H9 (cell line): Measurements from ENCODE around the gene CDCP1. TPM values are rescaled to one million over a fixed set of nuclear protein-coding genes. Genes with fewer than 3 reads are reported as not detected.

Experiments
- DNase-seq: peaks from one replicate; pipeline ENCODE4 v3.0.0-alpha.2; 2017
- H2AFZ ChIP-seq: one replicate; pipeline ENCODE4 v1.6.1; 2013; ENCODE audit warnings: mild to moderate bottlenecking, low read length, control low read depth, moderate library complexity
- H2AK5ac ChIP-seq: 2 replicates; pipeline ENCODE4 v1.6.1; 2013; ENCODE audit warnings: low read length, control low read depth, mixed read lengths; ENCODE audit not compliant: insufficient read length
- H2BK120ac ChIP-seq: one replicate; pipeline ENCODE4 v1.6.1; 2013; ENCODE audit warnings: low read depth, mild to moderate bottlenecking, low read length, control low read depth, inconsistent platforms; ENCODE audit not compliant: poor library complexity, severe bottlenecking
- H2BK12ac ChIP-seq: 2 replicates; pipeline ENCODE4 v1.6.1; 2013; ENCODE audit warnings: low read length, control low read depth, mixed read lengths, low read depth; ENCODE audit not compliant: insufficient read length
- H2BK15ac ChIP-seq: 2 replicates; pipeline ENCODE4 v1.6.1; 2013; ENCODE audit warnings: low read depth, low read length, control low read depth
- H2BK20ac ChIP-seq: one replicate; pipeline ENCODE4 v1.6.1; 2013; ENCODE audit warnings: low read depth, mild to moderate bottlenecking, low read length, control low read depth, inconsistent platforms; ENCODE audit not compliant: poor library complexity, severe bottlenecking
- H2BK5ac ChIP-seq: 2 replicates; pipeline ENCODE4 v1.6.1; 2013; ENCODE audit warnings: low read length, control low read depth, mixed read lengths; ENCODE audit not compliant: insufficient read length
- H3K14ac ChIP-seq: 2 replicates; pipeline ENCODE4 v1.6.1; 2013; ENCODE audit warnings: low read length, control low read depth; ENCODE audit not compliant: insufficient read depth
- H3K18ac ChIP-seq: 2 replicates; pipeline ENCODE4 v1.6.1; 2013; ENCODE audit warnings: low read depth, mild to moderate bottlenecking, mixed read lengths, low read length, control low read depth; ENCODE audit not compliant: insufficient read length
- H3K23ac ChIP-seq: 2 replicates; pipeline ENCODE4 v1.6.1; 2013; ENCODE audit warnings: low read length, control low read depth, mixed read lengths, low read depth; ENCODE audit not compliant: insufficient read length
- H3K23me2 ChIP-seq: 2 replicates; pipeline ENCODE4 v1.6.1; 2013; ENCODE audit warnings: low read depth, mild to moderate bottlenecking, mixed read lengths, low read length, control low read depth; ENCODE audit not compliant: insufficient read length, poor library complexity, severe bottlenecking
- H3K27ac ChIP-seq: 2 replicates; pipeline ENCODE4 v1.5.1; 2013; ENCODE audit warnings: low read length, control low read depth, mixed read lengths, low read depth; ENCODE audit not compliant: insufficient read length
- H3K27me3 ChIP-seq: 2 replicates; pipeline ENCODE4 v1.6.1; 2013; ENCODE audit warnings: low read length, control low read depth, inconsistent platforms; ENCODE audit not compliant: insufficient read depth
- H3K4ac ChIP-seq: 2 replicates; pipeline ENCODE4 v1.6.1; 2013; ENCODE audit warnings: low read depth, mild to moderate bottlenecking, control low read depth, inconsistent platforms, low read length, moderate library complexity
- H3K4me1 ChIP-seq: 2 replicates; pipeline ENCODE4 v1.6.1; 2013; ENCODE audit warnings: low read length, control low read depth, inconsistent platforms; ENCODE audit not compliant: insufficient read depth
- H3K4me2 ChIP-seq: 2 replicates; pipeline ENCODE4 v1.6.1; 2013; ENCODE audit warnings: low read length, control low read depth, mixed read lengths; ENCODE audit not compliant: insufficient read length, insufficient read depth
- H3K56ac ChIP-seq: 2 replicates; pipeline ENCODE4 v1.6.1; 2013; ENCODE audit warnings: low read depth, mild to moderate bottlenecking, mixed read lengths, low read length, control low read depth; ENCODE audit not compliant: insufficient read length
- H3K79me1 ChIP-seq: 2 replicates; pipeline ENCODE4 v1.6.1; 2013; ENCODE audit warnings: low read depth, mild to moderate bottlenecking, moderate library complexity, low read length, control low read depth, inconsistent platforms; ENCODE audit not compliant: insufficient read depth, poor library complexity, severe bottlenecking
- H3K79me2 ChIP-seq: 2 replicates; pipeline ENCODE4 v1.6.1; 2013; ENCODE audit warnings: low read length, control low read depth, inconsistent platforms; ENCODE audit not compliant: insufficient read depth
- H3K9ac ChIP-seq: 2 replicates; pipeline ENCODE4 v1.6.1; 2013; ENCODE audit warnings: low read length, control low read depth, mixed read lengths; ENCODE audit not compliant: insufficient read length; ENCODE audit errors: extremely low read depth
- H3K9me3 ChIP-seq: one replicate; pipeline ENCODE4 v1.6.1; 2013; ENCODE audit warnings: low read depth, low read length, inconsistent platforms; ENCODE audit not compliant: control insufficient read depth
- H3T11ph ChIP-seq: one replicate; pipeline ENCODE4 v1.6.1; 2013; ENCODE audit warnings: mild to moderate bottlenecking, low read length, control low read depth, inconsistent platforms
- H4K20me1 ChIP-seq: one replicate; pipeline ENCODE4 v1.6.1; 2013; ENCODE audit not compliant: control insufficient read depth, insufficient read length, insufficient read depth
- H4K5ac ChIP-seq: 2 replicates; pipeline ENCODE4 v1.6.1; 2013; ENCODE audit warnings: low read depth, mild to moderate bottlenecking, mixed read lengths, low read length, control low read depth; ENCODE audit not compliant: insufficient read length
- H4K8ac ChIP-seq: replicated peaks from 2 replicates; pipeline ENCODE4 v1.6.1; 2013; ENCODE audit warnings: low read length, control low read depth, mixed read lengths, low read depth; ENCODE audit not compliant: insufficient read length
- H4K91ac ChIP-seq: 2 replicates; pipeline ENCODE4 v1.6.1; 2013; ENCODE audit warnings: low read depth, mild to moderate bottlenecking, moderate library complexity, mixed read lengths, low read length, control low read depth; ENCODE audit not compliant: insufficient read length
- H3K27ac Mint-ChIP-seq, 3 experiments: 2 replicates in 2 of 3; 3 replicates in 1 of 3; pipeline ENCODE4 v1.8.0; 2020 to 2021; ENCODE audit warnings: mixed read lengths in 3 of 3, mild to moderate bottlenecking in 1 of 3, moderate library complexity in 1 of 3
- H3K27me3 Mint-ChIP-seq: 2 replicates; pipeline ENCODE4 v1.8.0; 2021; ENCODE audit warnings: low read depth, mild to moderate bottlenecking, moderate library complexity, mixed read lengths
- H3K36me3 Mint-ChIP-seq, 3 experiments: 2 replicates in 2 of 3; 3 replicates in 1 of 3; pipeline ENCODE4 v1.8.0; 2020 to 2021; ENCODE audit warnings: low read depth in 3 of 3, mixed read lengths in 3 of 3; ENCODE audit not compliant: insufficient read depth in 1 of 3
- H3K4me1 Mint-ChIP-seq, 2 experiments: 2 replicates each; pipeline ENCODE4 v1.8.0; 2020; ENCODE audit warnings: mixed read lengths in 2 of 2
- H3K4me3 Mint-ChIP-seq, 2 experiments: 2 replicates in 1 of 2; 3 replicates in 1 of 2; pipeline ENCODE4 v1.8.0; 2020 to 2021; ENCODE audit warnings: mild to moderate bottlenecking in 2 of 2, mixed read lengths in 2 of 2, moderate library complexity in 1 of 2
- H3K9me3 Mint-ChIP-seq, 2 experiments: 2 replicates in 1 of 2; 3 replicates in 1 of 2; pipeline ENCODE4 v1.8.0; 2020; ENCODE audit warnings: mild to moderate bottlenecking in 2 of 2, mixed read lengths in 2 of 2, moderate library complexity in 1 of 2
- CTCF ChIP-seq: fragments of 200-600 bp; sonication (generic); conservative IDR thresholded peaks from 3 replicates; pipeline ENCODE4 v1.8.0; 2021; ENCODE audit warnings: antibody characterized with exemption, mild to moderate bottlenecking
- WGBS: extraction: QIAGEN DNeasy Blood & Tissue Kit; methylation state at CpG from one replicate; pipeline ENCODE4 v1.1.7; 2013; ENCODE audit warnings: missing lambda C conversion rate, low lambda C conversion rate, mixed read lengths; ENCODE audit not compliant: insufficient read length; ENCODE audit errors: extremely low coverage; 5-methylcytosine and 5-hydroxymethylcytosine counted together
- total RNA-seq: library from RNA; stranded (reverse); gene quantifications from 2 replicates; pipeline ENCODE4 v1.2.1, GENCODE V29; 2021

Gene CDCP1
- total RNA-seq, 1 experiment from 2014 or later, result 12.9 TPM

GRCh38 chr3:45167011-45167911 is 21.1 kb upstream of the CDCP1 start:
- no peaks in the 10 kb centered on the region for H3K27me3 ChIP-seq
- H3K79me2 ChIP-seq, result no peaks in the 10 kb centered on the region
- Mint-ChIP-seq H3K27me3 (peaks cover 15% of the 10 kb centered on the region), H3K4me1 (peaks cover 22 to 24% of the 10 kb centered on the region in 2 experiments), H3K36me3 (peaks cover 0 to 11% (median 0%) of the 10 kb centered on the region in 3 experiments; a peak in 2 of 7 replicates), H3K4me3 (peak overlapping the region in 1 of 2 experiments; percentile 7; a peak in 2 of 5 replicates), H3K9me3 (peaks cover 0 to 3% of the 10 kb centered on the region in 2 experiments; a peak in 2 of 5 replicates), H3K27ac (peak overlapping the region in 2 of 3 experiments; percentile 72 to 81; a peak in 4 of 7 replicates)
- H3K4ac ChIP-seq, result no peak overlapping the region
- H3T11ph ChIP-seq, result peak overlapping the region; percentile 21
- no peak overlapping the region for H4K8ac ChIP-seq
- H3K4me2 ChIP-seq, result no peak overlapping the region
- H3K9ac ChIP-seq, result no peak overlapping the region
- H2AFZ ChIP-seq, result peak overlapping the region; percentile 19
- no peak overlapping the region for H4K5ac ChIP-seq
- no peak overlapping the region for H2BK5ac ChIP-seq
- H3K56ac ChIP-seq, result no peak overlapping the region
- H2BK120ac ChIP-seq, result no peak overlapping the region
- no peak overlapping the region for H3K27ac ChIP-seq
- H2BK12ac ChIP-seq, result no peak overlapping the region
- peak overlapping the region; percentile 46 for H3K18ac ChIP-seq
- peak overlapping the region; percentile 3; the same call in 1 of the 2 replicates for H3K14ac ChIP-seq
- no peak for TF ChIP-seq CTCF
- H3K23ac ChIP-seq, result no peak overlapping the region
- no peaks in the 10 kb centered on the region for H3K23me2 ChIP-seq
- H3K79me1 ChIP-seq, result no peaks in the 10 kb centered on the region
- H2BK15ac ChIP-seq, result no peak overlapping the region
- WGBS, result no CpG with 5 or more reads among the region's 23 CpGs
- H4K20me1 ChIP-seq, result no peaks in the 10 kb centered on the region
- no peaks in the 10 kb centered on the region for H3K9me3 ChIP-seq
- peaks cover 5% of the 10 kb centered on the region; the same call in 1 of the 2 replicates for H3K4me1 ChIP-seq
- no peak overlapping the region for H2AK5ac ChIP-seq
- no peak overlapping the region for H4K91ac ChIP-seq
- H2BK20ac ChIP-seq, result no peak overlapping the region
- DNase-seq, result peak; percentile 95
